HG03060 (cell line): ENCODE results near the gene CLEC19A.

Experiments
- ATAC-seq: cut with Tn5 transposase; IDR thresholded peaks from one replicate; pipeline ENCODE4 v1.9.1; 2021; ENCODE audit warnings: low read depth, moderate number of reproducible peaks; ENCODE audit not compliant: unreplicated experiment

Gene CLEC19A

DNA sequence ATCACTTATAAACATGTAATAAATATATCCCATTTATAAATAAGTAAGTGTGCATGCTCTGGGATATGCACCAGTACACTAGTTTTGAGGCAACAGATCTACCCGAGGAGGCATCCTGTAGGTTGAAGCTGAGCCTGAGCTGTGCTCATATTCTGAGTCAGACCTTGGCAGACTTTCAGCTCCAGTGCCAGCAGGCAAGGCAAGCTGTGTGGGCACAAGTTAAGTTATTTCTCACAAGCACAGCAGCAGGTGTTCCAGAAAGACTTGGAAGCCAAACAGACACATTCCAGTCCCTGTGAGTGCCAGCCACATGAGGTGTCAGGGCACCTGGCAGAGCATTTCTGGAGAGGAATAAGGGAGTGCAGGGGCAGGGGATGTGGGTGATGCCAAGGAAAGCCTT is 1.3 kb upstream of the CLEC19A start:
- ATAC-seq: no peak

GRCh38 chr16:19286827-19287226 is 1.3 kb downstream of the CLEC19A start:
- ATAC-seq: no peak

- no peak for ATAC-seq
Measured at GRCh38 chr16:19287241-19287640, 1.7 kb downstream of the CLEC19A start.

DNA sequence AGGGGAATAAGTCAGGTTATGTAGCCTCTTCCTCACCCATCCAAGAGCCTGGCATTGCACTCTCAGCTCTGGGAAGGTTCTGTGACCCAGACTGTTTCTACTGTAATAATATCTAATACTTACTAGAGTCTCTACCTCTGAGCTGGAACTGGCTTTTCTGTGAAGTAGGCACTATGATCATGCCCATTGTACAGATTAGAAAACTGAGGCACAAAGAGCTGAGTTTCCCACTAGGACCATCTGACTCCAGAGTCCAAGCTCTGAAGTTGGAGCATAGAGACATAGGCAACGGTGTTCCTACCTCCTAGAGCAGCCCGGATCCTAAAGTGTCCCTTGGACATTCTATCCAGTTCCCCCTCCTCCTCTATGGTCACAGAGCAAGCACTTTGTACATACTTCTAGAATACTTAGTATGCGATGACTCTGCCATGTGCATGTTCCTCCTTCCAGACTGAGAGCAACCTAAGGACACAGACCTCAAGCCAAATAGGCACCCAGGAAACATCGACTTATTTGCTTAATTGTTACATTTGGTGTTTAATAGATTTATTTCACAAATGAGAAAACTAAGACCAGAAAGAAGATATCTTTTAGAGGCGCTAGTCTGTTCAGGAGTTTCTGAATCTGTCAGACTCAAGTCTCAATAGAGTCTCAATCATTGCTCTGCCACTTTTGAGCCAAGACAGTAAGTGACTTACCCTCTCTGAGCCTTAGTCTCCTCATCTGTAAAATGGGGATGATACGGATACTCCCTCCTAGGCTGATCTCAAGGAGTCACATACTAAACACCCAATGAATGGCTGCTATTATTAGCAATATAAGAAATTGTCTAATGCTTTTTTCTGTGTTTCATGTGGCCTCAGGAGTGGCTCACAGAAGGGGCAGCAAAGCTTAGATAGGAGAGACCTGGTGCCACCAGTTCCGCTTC is 3.6 kb downstream of the CLEC19A start:
- no peak for ATAC-seq

DNA sequence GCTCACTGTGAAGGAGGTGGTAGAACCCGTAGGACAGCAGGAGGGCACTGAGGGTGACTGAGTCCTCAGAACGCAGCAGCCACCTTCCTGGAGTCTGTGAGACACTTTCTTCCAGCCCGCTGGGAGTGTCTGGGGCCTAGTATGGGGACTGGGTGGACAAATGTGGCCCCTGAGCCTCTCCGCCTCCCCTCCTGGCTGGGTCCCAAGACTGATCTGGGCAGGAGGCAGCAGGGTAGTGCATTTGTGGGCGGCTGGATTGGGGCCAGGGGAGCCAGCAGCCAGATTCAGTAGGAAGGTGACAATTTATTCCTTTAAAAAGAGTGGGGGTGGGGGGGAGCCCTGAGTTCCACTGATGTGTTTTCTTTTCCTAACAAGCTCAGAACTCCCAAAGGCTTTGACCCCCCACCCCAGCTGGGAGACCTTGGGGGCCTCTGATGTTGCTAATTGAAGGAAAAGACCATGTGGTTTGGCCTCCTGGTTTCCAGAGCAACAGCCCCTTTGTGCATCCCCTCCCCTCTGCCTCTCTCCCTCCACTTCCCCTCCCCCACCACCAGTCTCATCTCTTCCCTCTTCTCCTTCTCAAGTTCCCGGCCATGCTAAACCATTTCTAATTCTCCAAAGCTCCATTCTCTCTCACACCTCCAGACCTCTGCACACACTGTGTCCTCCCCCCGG is 4.4 kb downstream of the CLEC19A start:
- no peak for ATAC-seq

GRCh38 chr16:19290860-19291259 is 5.3 kb downstream of the CLEC19A start:
- no peak for ATAC-seq

- ATAC-seq: no peak
Measured at GRCh38 chr16:19291475-19291874, 5.9 kb downstream of the CLEC19A start.

- ATAC-seq: no peak
Measured at GRCh38 chr16:19292186-19292585, 6.7 kb downstream of the CLEC19A start.

DNA sequence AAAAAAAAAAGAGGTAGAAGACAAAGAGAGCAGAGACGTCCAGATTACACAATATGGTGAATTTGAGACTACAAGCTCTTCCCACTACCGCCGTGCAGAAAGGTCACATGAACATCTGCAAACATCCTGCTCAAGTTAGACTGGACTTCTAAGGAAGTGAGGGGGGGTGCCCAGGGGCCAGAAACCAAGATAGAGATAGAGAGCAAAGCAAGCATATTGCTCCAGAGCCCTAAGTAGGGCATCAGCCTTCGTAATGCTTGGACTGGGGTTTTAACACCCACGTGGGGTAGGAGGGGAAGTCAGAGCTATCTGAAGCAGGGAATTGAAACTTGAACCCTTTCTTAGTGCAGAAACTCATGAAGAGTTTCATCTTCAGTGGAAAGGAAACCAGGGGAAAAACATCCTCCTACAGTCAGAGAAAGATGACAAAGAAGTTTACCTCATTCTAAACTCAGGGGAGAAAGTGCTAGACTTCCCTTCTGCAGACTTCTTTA is 8.7 kb downstream of the CLEC19A start:
- no peak for ATAC-seq

DNA sequence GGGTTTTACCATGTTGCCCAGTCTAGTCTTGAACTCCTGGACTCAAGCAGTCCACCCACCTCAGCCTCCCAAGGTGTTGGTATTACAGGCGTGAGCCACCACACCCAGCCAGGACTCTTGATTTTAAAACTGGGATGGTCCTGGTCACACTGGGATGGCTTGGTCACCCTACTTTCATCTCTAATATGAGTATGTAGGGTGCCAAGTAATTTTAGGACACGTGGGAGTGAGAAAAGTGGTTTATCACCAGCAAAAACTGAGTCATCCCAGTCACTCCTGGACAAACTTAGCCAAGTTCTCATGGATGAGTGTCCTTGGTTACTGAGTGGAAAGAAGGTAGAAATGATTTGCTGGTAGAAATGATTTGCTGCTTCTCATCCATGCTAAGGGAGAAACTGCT is 9.9 kb downstream of the CLEC19A start:
- ATAC-seq: no peak

DNA sequence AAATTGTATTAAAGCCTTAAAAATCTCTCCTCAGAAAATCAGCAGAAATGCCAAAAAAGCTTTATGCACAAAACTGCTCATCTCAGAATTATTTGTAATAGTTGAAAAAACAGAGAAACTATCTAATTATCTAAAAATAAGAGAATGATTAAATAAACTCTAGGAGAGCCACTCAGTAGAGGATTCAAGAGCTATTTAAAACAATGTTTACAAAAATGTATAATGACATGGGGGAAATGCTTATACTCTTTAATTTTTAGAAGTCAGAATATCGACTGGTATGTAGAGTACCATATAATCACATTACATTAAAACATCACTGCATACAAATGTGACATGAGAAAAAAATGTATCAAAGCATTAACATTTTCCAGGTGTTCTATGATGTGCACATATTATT is 11.9 kb downstream of the CLEC19A start:
- no peak for ATAC-seq

DNA sequence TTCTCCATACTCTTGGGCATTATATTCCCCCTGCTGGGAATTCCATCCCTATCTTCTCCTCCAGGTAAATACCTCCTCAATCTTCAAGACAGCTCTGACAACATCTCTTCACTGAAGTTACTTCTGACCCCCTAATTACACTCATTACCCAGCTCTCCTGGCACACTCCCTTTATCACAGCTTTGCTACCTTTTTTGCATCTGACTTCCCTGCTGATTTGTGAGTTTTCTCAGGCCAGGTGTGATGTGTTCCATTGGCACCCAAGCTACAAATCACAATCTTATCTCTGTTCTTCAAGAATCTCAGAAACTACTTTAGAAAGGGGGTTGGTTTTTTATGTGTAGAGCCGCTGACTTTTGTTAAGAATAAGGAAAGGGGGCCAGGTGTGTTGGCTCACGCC is 14.0 kb downstream of the CLEC19A start:
- ATAC-seq: no peak

DNA sequence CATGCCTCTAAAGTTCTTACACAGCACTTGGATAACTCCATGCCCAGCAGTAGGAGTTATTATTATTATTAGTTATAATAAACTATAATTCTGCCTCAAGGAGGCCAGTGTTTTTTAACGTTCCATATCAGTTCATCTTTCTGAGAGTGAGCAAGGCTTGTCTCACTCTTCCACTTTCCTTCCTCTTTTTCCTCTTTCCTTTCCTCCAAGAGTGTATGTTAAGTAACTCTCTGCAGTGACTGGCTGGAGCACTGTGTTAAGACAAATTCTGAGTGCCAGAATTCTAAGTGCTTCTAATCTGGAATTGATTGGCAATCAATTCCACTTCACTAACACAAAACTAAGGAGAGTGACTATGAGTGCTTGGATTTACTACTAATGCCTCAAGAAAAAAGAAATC is 16.4 kb downstream of the CLEC19A start:
- ATAC-seq: no peak

- ATAC-seq: no peak
Measured at GRCh38 chr16:19304750-19305149, 19.2 kb downstream of the CLEC19A start.

DNA sequence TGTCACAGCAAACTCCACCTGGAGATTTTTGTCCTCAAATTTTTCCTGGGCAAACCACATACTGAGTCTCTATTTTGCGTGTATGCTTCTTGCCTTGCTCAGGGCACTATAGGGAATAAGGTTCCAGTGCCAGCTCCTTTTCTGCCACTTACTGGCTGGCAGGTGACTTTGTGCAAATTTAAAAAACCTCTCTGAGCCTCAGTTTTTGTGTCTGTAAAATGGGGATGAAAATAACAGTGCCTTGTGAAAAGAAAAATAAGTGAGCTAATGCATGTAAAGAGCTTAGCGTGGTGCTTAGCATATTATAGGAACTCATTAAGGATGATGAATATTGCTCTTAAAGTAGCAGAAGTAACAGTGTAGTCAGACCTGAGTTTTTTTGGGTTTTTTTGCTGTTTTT is 19.9 kb downstream of the CLEC19A start:
- ATAC-seq: no peak

DNA sequence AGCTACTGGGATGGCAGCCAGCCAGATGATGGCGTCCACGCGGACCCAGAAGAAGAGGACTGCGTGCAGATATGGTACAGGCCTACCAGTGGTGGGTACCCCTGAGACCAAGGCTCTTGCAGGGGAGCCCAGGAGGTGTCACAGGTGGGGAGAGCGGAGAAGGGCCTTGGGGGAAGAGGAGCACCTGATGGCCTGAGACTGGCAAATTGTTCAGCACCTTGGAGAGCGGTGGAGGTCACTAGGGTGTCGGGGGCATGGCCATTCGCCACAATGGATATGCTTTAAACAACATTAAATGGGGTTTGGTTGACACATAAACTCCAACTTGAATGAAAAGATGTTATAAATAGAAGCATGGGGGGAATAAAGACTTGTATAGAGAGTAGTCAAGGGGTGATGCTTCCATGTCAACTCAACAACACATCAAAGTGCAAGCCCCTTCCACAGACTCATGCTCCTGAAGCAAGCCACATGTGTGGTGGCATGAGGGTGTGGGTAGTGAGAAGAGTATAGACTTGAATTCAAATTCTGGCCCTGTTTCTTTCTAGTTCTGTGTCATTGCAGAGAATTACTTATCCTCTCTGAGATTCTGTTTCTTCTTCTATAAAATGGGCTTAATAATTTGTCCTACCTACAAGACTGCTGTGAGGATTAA is 22.2 kb downstream of the CLEC19A start:
- ATAC-seq: no peak

DNA sequence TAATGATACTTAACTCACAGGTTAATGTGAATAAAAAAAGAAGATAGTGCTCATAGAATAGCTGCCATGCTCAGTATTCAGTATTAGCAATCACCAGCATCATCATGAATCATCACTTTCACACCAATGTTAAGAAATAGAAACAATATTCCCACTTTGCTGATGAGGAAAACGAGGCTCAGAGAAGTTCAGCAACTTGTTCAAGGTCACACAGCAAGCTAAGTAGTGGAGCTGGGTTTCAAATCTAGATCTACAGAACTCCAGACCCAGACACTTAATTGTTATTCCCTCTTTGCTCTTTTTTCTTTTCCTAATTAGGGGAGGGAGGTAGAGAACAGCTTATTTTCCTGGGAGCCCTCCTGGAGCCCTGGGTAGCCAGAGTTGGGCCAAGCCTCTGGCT is 22.9 kb downstream of the CLEC19A start:
- no peak for ATAC-seq

- no peak for ATAC-seq
Measured at GRCh38 chr16:19309178-19309577, 23.6 kb downstream of the CLEC19A start.

- no peak for ATAC-seq
Measured at GRCh38 chr16:19314718-19315425, 29.3 kb downstream of the CLEC19A start.

- ATAC-seq: no peak
Measured at GRCh38 chr16:19315889-19316433, 30.4 kb downstream of the CLEC19A start.
